SK-N-SH (cell line): ENCODE measurements around the gene THSD7B. TPM values are rescaled to one million over a fixed set of nuclear protein-coding genes. Genes with fewer than 3 reads are reported as not detected.

Source experiments
- CTCF ChIA-PET: fragments of 300-600, 350-600 bp; formaldehyde crosslinking; extraction: SDS; loops from one replicate; lab custom pipeline; 2021; lab: Yijun Ruan, JAX
- POLR2A ChIA-PET: fragments of 350-600 bp; sonication (Branson Sonifier 250); formaldehyde crosslinking; extraction: SDS; loops from one replicate; lab custom pipeline; 2020; ENCODE audit warnings: antibody characterized with exemption, inconsistent platforms; lab: Yijun Ruan, JAX
- DNase-seq: peaks from one replicate; pipeline ENCODE4 v3.0.0; 2012
- H2AFZ ChIP-seq: fragments of 200-600 bp; sonication (generic); 2 replicates; pipeline ENCODE4 v1.8.1; 2016; ENCODE audit warnings: antibody characterized with exemption, mild to moderate bottlenecking, low read depth
- H3F3A ChIP-seq: fragments of 200-600 bp; sonication (generic); replicated peaks from 2 replicates; pipeline ENCODE3; 2016; ENCODE audit warnings: antibody characterized with exemption, mild to moderate bottlenecking; ENCODE audit not compliant: insufficient read depth
- H3K27ac ChIP-seq, 2 experiments: fragments of 200-500 bp in 1 of 2; fragments of 200-600 bp in 1 of 2; sonication (Bioruptor generic) in 1 of 2; sonication (generic), shearing (Covaris generic) in 1 of 2; 2 replicates each; pipeline versions ENCODE4 v1.5.1 to v1.6.1; 2014 to 2016; ENCODE audit warnings: low read depth in 2 of 2, inconsistent platforms in 1 of 2, low read length in 1 of 2, mild to moderate bottlenecking in 1 of 2, mixed read lengths in 1 of 2
- H3K27me3 ChIP-seq: fragments of 200-600 bp; sonication (generic), shearing (Covaris generic); 2 replicates; pipeline ENCODE4 v1.6.1; 2016; ENCODE audit warnings: mixed run types; ENCODE audit not compliant: insufficient read depth
- H3K36me3 ChIP-seq, 2 experiments: fragments of 200-500 bp in 1 of 2; fragments of 200-600 bp in 1 of 2; sonication (Bioruptor generic) in 1 of 2; sonication (generic) in 1 of 2; replicated peaks in 1 of 2; 2 replicates each; pipeline versions ENCODE3 to v1.5.1; 2014 to 2016; ENCODE audit warnings: low read length in 1 of 2, mild to moderate bottlenecking in 1 of 2; ENCODE audit not compliant: insufficient read depth in 2 of 2, control insufficient read depth in 1 of 2
- H3K4me1 ChIP-seq, 2 experiments: fragments of 200-500 bp in 1 of 2; fragments of 200-600 bp in 1 of 2; sonication (Bioruptor generic) in 1 of 2; sonication (generic), shearing (Covaris generic) in 1 of 2; 2 replicates each; pipeline versions ENCODE4 v1.5.1 to v1.6.1; 2014 to 2016; ENCODE audit warnings: low read depth in 1 of 2, low read length in 1 of 2, mixed run types in 1 of 2; ENCODE audit not compliant: insufficient read depth in 2 of 2, control insufficient read depth in 1 of 2
- H3K4me2 ChIP-seq: fragments of 200-600 bp; sonication (generic), shearing (Covaris generic); 2 replicates; pipeline ENCODE4 v1.6.1; 2017; ENCODE audit warnings: mixed run types
- H3K4me3 ChIP-seq, 2 experiments: fragments of 200-500 bp in 1 of 2; fragments of 200-600 bp in 1 of 2; sonication (Bioruptor generic) in 1 of 2; sonication (generic), shearing (Covaris generic) in 1 of 2; 2 replicates each; pipeline versions ENCODE4 v1.5.1 to v1.8.1; 2014 to 2016; ENCODE audit warnings: low read depth in 2 of 2, inconsistent platforms in 1 of 2, low read length in 1 of 2, mild to moderate bottlenecking in 1 of 2, mixed read lengths in 1 of 2, moderate library complexity in 1 of 2
- H3K79me2 ChIP-seq: fragments of 200-600 bp; sonication (generic); 2 replicates; pipeline ENCODE4 v1.8.1; 2017; ENCODE audit warnings: mild to moderate bottlenecking; ENCODE audit not compliant: insufficient read depth
- H3K9ac ChIP-seq: fragments of 200-600 bp; sonication (generic); 2 replicates; pipeline ENCODE4 v1.6.1; 2017; ENCODE audit warnings: mixed run types
- H3K9me2 ChIP-seq: fragments of 200-600 bp; sonication (generic); 2 replicates; pipeline ENCODE4 v1.6.1; 2017; ENCODE audit warnings: mixed run types
- H3K9me3 ChIP-seq: fragments of 200-600 bp; sonication (generic); 2 replicates; pipeline ENCODE4 v1.6.1; 2017; ENCODE audit warnings: mixed run types, mild to moderate bottlenecking, moderate library complexity
- H4K20me1 ChIP-seq: fragments of 200-600 bp; sonication (generic); 2 replicates; pipeline ENCODE4 v1.6.1; 2017; ENCODE audit warnings: mild to moderate bottlenecking, mixed run types; ENCODE audit not compliant: insufficient read depth
- CHD2 ChIP-seq: fragments of 150-350 bp; IDR thresholded peaks from 2 replicates; pipeline ENCODE4 v1.6.1; 2018; ENCODE audit warnings: low read length; ENCODE audit not compliant: partially characterized antibody
- ELF1 ChIP-seq: IDR thresholded peaks from 2 replicates; pipeline ENCODE4 v1.4.0; 2012
- EZH2phosphoT487 ChIP-seq: fragments of 200-600 bp; sonication (generic); IDR thresholded peaks from 2 replicates; pipeline ENCODE4 v1.6.1; 2017; ENCODE audit warnings: low read depth, mixed run types, mild to moderate bottlenecking, antibody characterized with exemption, moderate library complexity, borderline replicate concordance
- FOXJ3 ChIP-seq: sonication (generic); formaldehyde crosslinking; IDR thresholded peaks from 2 replicates; pipeline ENCODE4 v1.5.1; 2020; ENCODE audit warnings: mild to moderate bottlenecking, missing genetic modification reagents
- FOXM1 ChIP-seq: IDR thresholded peaks from 2 replicates; pipeline ENCODE4 v1.4.0; 2012; ENCODE audit warnings: low read depth, mild to moderate bottlenecking
- JUND ChIP-seq: IDR thresholded peaks from 2 replicates; pipeline ENCODE4 v1.4.0; 2012
- MEF2A ChIP-seq: IDR thresholded peaks from 2 replicates; pipeline ENCODE4 v1.4.0; 2012; ENCODE audit warnings: low read depth, borderline replicate concordance
- MXI1 ChIP-seq: IDR thresholded peaks from 2 replicates; pipeline ENCODE4 v1.6.1; 2012; ENCODE audit warnings: mild to moderate bottlenecking, low read depth, low read length, improper control_type of control experiment
- NFIC ChIP-seq: IDR thresholded peaks from 2 replicates; pipeline ENCODE4 v1.4.0; 2012; ENCODE audit warnings: borderline replicate concordance
- NRF1 ChIP-seq: IDR thresholded peaks from 2 replicates; pipeline ENCODE4 v1.6.1; 2012; ENCODE audit warnings: low read depth, mild to moderate bottlenecking, low read length
- POLR2AphosphoS5 ChIP-seq: IDR thresholded peaks from 2 replicates; pipeline ENCODE4 v1.6.1; 2012; ENCODE audit warnings: low read depth, low read length
- RAD21 ChIP-seq: IDR thresholded peaks from 2 replicates; pipeline ENCODE4 v1.6.1; 2012; ENCODE audit warnings: mild to moderate bottlenecking, low read length
- TAF1 ChIP-seq: IDR thresholded peaks from 2 replicates; pipeline ENCODE4 v1.6.1; 2012; ENCODE audit warnings: low read depth, mild to moderate bottlenecking, low read length, moderate library complexity, borderline replicate concordance
- TCF12 ChIP-seq: IDR thresholded peaks from 2 replicates; pipeline ENCODE4 v1.4.0; 2012
- WGBS: methylation state at CpG from one replicate; pipeline ENCODE4 v1.1.6; 2017; ENCODE audit warnings: low lambda C conversion rate; 5-methylcytosine and 5-hydroxymethylcytosine counted together
- polyA plus RNA-seq, 3 experiments: library from polyadenylated mRNA; depleted of rRNA; stranded (reverse); fragments of >200 nt; gene quantifications; 2 replicates each; pipeline ENCODE4 v1.2.3, GENCODE V29; 2012
- TF ChIP-seq, protein P1 (sequence below): IDR thresholded peaks from 2 replicates; pipeline ENCODE4; 2012
- TF ChIP-seq, protein P2 (sequence below): IDR thresholded peaks from 2 replicates; pipeline ENCODE4 v1.4.0; 2012; ENCODE audit warnings: low read depth
- TF ChIP-seq, protein P3 (sequence below): fragments of 200-600 bp; sonication (generic); IDR thresholded peaks from 2 replicates; pipeline ENCODE4 v1.6.1; 2017; ENCODE audit warnings: antibody characterized with exemption, mild to moderate bottlenecking, moderate library complexity
- TF ChIP-seq, protein P4 (sequence below): IDR thresholded peaks from 2 replicates; pipeline ENCODE4 v1.4.0; 2012; ENCODE audit warnings: low read depth, borderline replicate concordance
- TF ChIP-seq, protein P5 (sequence below): fragments of 150-350 bp; IDR thresholded peaks from 2 replicates; pipeline ENCODE4 v1.6.1; 2016; ENCODE audit warnings: mild to moderate bottlenecking, low read depth, low read length
- TF ChIP-seq, protein P6 (sequence below): IDR thresholded peaks from 2 replicates; pipeline ENCODE4 v1.4.0; 2012; ENCODE audit warnings: low read depth, borderline replicate concordance

THSD7B gene
- polyA plus RNA-seq, 1 of the 3 experiments (the other 2 are of a cell fraction): not detected

DNA sequence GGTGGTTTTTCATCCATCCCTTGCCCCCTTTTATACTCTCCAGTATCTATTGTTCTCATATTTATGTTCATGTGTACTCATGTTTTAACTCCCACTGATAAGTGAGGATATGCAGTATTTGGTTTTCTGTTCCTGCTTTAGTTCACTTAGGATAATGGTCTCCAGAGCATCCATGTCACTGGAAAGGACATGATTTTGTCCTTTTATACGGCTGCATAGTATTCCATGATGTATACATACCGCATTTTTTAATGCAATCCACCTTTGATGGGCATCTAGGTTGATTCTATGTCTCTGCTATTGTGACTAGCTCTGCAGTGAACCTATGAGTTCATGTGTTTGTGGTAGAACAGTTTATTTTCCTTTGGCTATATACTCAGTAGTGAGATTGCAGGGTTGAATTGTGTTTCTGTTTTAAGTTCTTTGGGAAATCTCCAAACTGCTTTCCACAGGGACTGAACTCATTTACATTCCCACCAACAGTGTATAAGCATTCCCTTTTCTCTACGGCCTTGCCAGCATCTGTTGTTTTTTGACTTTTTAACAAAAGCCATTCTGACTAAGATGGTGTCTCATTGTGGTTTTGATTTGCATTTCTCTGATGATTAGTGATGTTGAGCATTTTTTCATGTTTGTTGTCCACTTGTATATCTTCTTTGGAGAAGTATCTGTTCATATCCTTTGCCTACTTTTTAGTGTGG, 420.2 kb downstream of the THSD7B start:
- TF ChIP-seq, protein P1, sequence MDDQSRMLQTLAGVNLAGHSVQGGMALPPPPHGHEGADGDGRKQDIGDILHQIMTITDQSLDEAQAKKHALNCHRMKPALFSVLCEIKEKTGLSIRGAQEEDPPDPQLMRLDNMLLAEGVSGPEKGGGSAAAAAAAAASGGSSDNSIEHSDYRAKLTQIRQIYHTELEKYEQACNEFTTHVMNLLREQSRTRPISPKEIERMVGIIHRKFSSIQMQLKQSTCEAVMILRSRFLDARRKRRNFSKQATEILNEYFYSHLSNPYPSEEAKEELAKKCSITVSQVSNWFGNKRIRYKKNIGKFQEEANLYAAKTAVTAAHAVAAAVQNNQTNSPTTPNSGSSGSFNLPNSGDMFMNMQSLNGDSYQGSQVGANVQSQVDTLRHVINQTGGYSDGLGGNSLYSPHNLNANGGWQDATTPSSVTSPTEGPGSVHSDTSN: no peak
- TF ChIP-seq MEF2A (no peak), MXI1 (no peak), TCF12 (no peak), FOXM1 (no peak), NFIC (no peak), JUND (no peak), ELF1 (no peak), POLR2AphosphoS5 (no peak), RAD21 (no peak), CHD2 (no peak), NRF1 (no peak), TAF1 (no peak), FOXJ3 (CRISPR knock-in tag) (no peak), EZH2phosphoT487 (no peak)
- TF ChIP-seq, protein P2, sequence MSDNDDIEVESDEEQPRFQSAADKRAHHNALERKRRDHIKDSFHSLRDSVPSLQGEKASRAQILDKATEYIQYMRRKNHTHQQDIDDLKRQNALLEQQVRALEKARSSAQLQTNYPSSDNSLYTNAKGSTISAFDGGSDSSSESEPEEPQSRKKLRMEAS: no peak
- TF ChIP-seq, protein P3, sequence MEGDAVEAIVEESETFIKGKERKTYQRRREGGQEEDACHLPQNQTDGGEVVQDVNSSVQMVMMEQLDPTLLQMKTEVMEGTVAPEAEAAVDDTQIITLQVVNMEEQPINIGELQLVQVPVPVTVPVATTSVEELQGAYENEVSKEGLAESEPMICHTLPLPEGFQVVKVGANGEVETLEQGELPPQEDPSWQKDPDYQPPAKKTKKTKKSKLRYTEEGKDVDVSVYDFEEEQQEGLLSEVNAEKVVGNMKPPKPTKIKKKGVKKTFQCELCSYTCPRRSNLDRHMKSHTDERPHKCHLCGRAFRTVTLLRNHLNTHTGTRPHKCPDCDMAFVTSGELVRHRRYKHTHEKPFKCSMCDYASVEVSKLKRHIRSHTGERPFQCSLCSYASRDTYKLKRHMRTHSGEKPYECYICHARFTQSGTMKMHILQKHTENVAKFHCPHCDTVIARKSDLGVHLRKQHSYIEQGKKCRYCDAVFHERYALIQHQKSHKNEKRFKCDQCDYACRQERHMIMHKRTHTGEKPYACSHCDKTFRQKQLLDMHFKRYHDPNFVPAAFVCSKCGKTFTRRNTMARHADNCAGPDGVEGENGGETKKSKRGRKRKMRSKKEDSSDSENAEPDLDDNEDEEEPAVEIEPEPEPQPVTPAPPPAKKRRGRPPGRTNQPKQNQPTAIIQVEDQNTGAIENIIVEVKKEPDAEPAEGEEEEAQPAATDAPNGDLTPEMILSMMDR: no peak
- TF ChIP-seq, protein P4, sequence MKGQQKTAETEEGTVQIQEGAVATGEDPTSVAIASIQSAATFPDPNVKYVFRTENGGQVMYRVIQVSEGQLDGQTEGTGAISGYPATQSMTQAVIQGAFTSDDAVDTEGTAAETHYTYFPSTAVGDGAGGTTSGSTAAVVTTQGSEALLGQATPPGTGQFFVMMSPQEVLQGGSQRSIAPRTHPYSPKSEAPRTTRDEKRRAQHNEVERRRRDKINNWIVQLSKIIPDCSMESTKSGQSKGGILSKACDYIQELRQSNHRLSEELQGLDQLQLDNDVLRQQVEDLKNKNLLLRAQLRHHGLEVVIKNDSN: no peak
- TF ChIP-seq, protein P5, sequence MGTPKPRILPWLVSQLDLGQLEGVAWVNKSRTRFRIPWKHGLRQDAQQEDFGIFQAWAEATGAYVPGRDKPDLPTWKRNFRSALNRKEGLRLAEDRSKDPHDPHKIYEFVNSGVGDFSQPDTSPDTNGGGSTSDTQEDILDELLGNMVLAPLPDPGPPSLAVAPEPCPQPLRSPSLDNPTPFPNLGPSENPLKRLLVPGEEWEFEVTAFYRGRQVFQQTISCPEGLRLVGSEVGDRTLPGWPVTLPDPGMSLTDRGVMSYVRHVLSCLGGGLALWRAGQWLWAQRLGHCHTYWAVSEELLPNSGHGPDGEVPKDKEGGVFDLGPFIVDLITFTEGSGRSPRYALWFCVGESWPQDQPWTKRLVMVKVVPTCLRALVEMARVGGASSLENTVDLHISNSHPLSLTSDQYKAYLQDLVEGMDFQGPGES: no peak
- TF ChIP-seq, protein P6, sequence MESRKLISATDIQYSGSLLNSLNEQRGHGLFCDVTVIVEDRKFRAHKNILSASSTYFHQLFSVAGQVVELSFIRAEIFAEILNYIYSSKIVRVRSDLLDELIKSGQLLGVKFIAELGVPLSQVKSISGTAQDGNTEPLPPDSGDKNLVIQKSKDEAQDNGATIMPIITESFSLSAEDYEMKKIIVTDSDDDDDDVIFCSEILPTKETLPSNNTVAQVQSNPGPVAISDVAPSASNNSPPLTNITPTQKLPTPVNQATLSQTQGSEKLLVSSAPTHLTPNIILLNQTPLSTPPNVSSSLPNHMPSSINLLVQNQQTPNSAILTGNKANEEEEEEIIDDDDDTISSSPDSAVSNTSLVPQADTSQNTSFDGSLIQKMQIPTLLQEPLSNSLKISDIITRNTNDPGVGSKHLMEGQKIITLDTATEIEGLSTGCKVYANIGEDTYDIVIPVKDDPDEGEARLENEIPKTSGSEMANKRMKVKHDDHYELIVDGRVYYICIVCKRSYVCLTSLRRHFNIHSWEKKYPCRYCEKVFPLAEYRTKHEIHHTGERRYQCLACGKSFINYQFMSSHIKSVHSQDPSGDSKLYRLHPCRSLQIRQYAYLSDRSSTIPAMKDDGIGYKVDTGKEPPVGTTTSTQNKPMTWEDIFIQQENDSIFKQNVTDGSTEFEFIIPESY: no peak
- Histone ChIP-seq H3K4me3 (no peak overlapping the region), H3K4me1 (peaks cover 0 to 16% of the 10 kb centered on the region in 2 experiments; a peak in 2 of 4 replicates), H3K79me2 (no peaks in the 10 kb centered on the region), H2AFZ (no peak overlapping the region), H3K36me3 (no peaks in the 10 kb centered on the region), H3F3A (no peaks in the 10 kb centered on the region), H3K9ac (no peak overlapping the region), H3K27me3 (no peaks in the 10 kb centered on the region), H4K20me1 (no peaks in the 10 kb centered on the region), H3K27ac (no peak overlapping the region), H3K9me3 (no peaks in the 10 kb centered on the region), H3K9me2 (no peaks in the 10 kb centered on the region), H3K4me2 (no peak overlapping the region)
- CTCF ChIA-PET: interaction anchor here (0.7 kb wide), 1 partner anchor 654 kb away, joined by 3 read pairs; no protein-coding TSS in a partner anchor
- POLR2A ChIA-PET: no interaction called here
- DNase-seq: no peak
- WGBS: 61% methylated on average over 3 of the region's 3 CpGs
